ENCODE data around the gene CMTR1.
"Not testable (repeated sequence)": the region's sequence is repeated elsewhere in the genome, so short reads cannot be mapped to it uniquely, and the experiment has no call there.

CMTR1 gene

GRCh38 chr6:37490536-37491170 lies 57.6 kb downstream of the CMTR1 start:
- no peak for ATAC-seq
- H3K9me3 Mint-ChIP-seq = no peaks in the 10 kb centered on the region
- peak overlapping the region; percentile 70 for H3K4me3 Mint-ChIP-seq
- peak overlapping the region; percentile 98 for H3K27ac Mint-ChIP-seq
- DNase-seq (ENCODE audit: low spot score in 2 of 2) = no peak
- peaks cover 71% of the 10 kb centered on the region for H3K4me1 Mint-ChIP-seq
- peaks cover 44% of the 10 kb centered on the region for H3K36me3 Mint-ChIP-seq

- H3K36me3 Mint-ChIP-seq = peaks cover 45% of the 10 kb centered on the region
- no peak for DNase-seq (ENCODE audit: low spot score in 2 of 2)
- ATAC-seq = peak; percentile 22
- no peaks in the 10 kb centered on the region for H3K9me3 Mint-ChIP-seq
- H3K27ac Mint-ChIP-seq = peak overlapping the region; percentile 98
- H3K4me3 Mint-ChIP-seq = peak overlapping the region; percentile 70
- H3K4me1 Mint-ChIP-seq = peaks cover 74% of the 10 kb centered on the region
These were observed 58.3 kb downstream of the CMTR1 start for GRCh38 chr6:37491171-37491829.

- peaks cover 41% of the 10 kb centered on the region for H3K36me3 Mint-ChIP-seq
- H3K4me3 Mint-ChIP-seq = peak overlapping the region; percentile 70
- peak overlapping the region; percentile 98 for H3K27ac Mint-ChIP-seq
- no peak for ATAC-seq
- H3K9me3 Mint-ChIP-seq = no peaks in the 10 kb centered on the region
- peaks cover 74% of the 10 kb centered on the region for H3K4me1 Mint-ChIP-seq
- DNase-seq (ENCODE audit: low spot score in 2 of 2) = no peak
These were observed 58.8 kb downstream of the CMTR1 start for GRCh38 chr6:37491830-37492208.

GRCh38 chr6:37492236-37492972 lies 59.4 kb downstream of the CMTR1 start:
- Mint-ChIP-seq H3K27ac (peak overlapping the region; percentile 98), H3K36me3 (peaks cover 41% of the 10 kb centered on the region), H3K4me3 (peak overlapping the region; percentile 70), H3K9me3 (no peaks in the 10 kb centered on the region), H3K4me1 (peaks cover 78% of the 10 kb centered on the region)
- ATAC-seq = no peak
- no peak for DNase-seq (ENCODE audit: low spot score in 2 of 2)

- DNase-seq (ENCODE audit: low spot score in 2 of 2) (no peak), ATAC-seq (no peak)
- Mint-ChIP-seq H3K27ac (peak overlapping the region; percentile 98), H3K4me3 (peak overlapping the region; percentile 70), H3K4me1 (peaks cover 81% of the 10 kb centered on the region), H3K9me3 (no peaks in the 10 kb centered on the region), H3K36me3 (peaks cover 37% of the 10 kb centered on the region)
These were observed 60.1 kb downstream of the CMTR1 start for GRCh38 chr6:37492991-37493660.

- Mint-ChIP-seq H3K36me3 (peaks cover 32% of the 10 kb centered on the region), H3K9me3 (no peaks in the 10 kb centered on the region), H3K4me1 (peaks cover 80% of the 10 kb centered on the region), H3K27ac (peak overlapping the region; percentile 40), H3K4me3 (no peak overlapping the region)
- ATAC-seq (no peak), DNase-seq (ENCODE audit: low spot score in 2 of 2) (no peak)
These were observed 60.6 kb downstream of the CMTR1 start for GRCh38 chr6:37493661-37493995.

GRCh38 chr6:37495244-37495934 lies 62.4 kb downstream of the CMTR1 start:
- Mint-ChIP-seq H3K4me3 (peak overlapping the region; percentile 48), H3K27ac (peak overlapping the region; percentile 87), H3K4me1 (peaks cover 79% of the 10 kb centered on the region), H3K9me3 (no peaks in the 10 kb centered on the region), H3K36me3 (peaks cover 26% of the 10 kb centered on the region)
- ATAC-seq (peak; percentile 67), DNase-seq (ENCODE audit: low spot score in 2 of 2) (no peak)

- ATAC-seq (no peak), DNase-seq (ENCODE audit: low spot score in 2 of 2) (no peak)
- Mint-ChIP-seq H3K4me3 (peak overlapping the region; percentile 8), H3K36me3 (peaks cover 33% of the 10 kb centered on the region), H3K9me3 (no peaks in the 10 kb centered on the region), H3K4me1 (peaks cover 75% of the 10 kb centered on the region), H3K27ac (peak overlapping the region; percentile 23)
These were observed 64.2 kb downstream of the CMTR1 start for GRCh38 chr6:37496951-37497885.

- Mint-ChIP-seq H3K9me3 (no peaks in the 10 kb centered on the region), H3K27ac (peak within 1 kb of the TSS; percentile 99), H3K4me1 (peaks cover 83% of the 10 kb centered on the region), H3K36me3 (peaks cover 34% of the 10 kb centered on the region), H3K4me3 (peak within 1 kb of the TSS; percentile 95)
- DNase-seq (ENCODE audit: low spot score in 2 of 2) (peak; percentile 95 to 99), ATAC-seq (peak; percentile 88)
These were observed 66.6 kb downstream of the CMTR1 start, which contains the start of gene CCDC167 for GRCh38 chr6:37499433-37500293. Gene CCDC167 (minus strand): TSS chr6:37499893. CDS start chr6:37499863, 30 bp downstream.

- Mint-ChIP-seq H3K4me3 (peak overlapping the region; percentile 95), H3K9me3 (no peaks in the 10 kb centered on the region), H3K4me1 (peaks cover 84% of the 10 kb centered on the region), H3K36me3 (peaks cover 30% of the 10 kb centered on the region), H3K27ac (peak overlapping the region; percentile 99)
- ATAC-seq = no peak
- DNase-seq (ENCODE audit: low spot score in 2 of 2) = no peak
These were observed 67.2 kb downstream of the CMTR1 start for GRCh38 chr6:37500294-37500608.

- Mint-ChIP-seq H3K27ac (peak overlapping the region; percentile 99), H3K4me1 (peaks cover 83% of the 10 kb centered on the region), H3K36me3 (peaks cover 23% of the 10 kb centered on the region), H3K4me3 (peak overlapping the region; percentile 95)
- ATAC-seq; H3K9me3 Mint-ChIP-seq; DNase-seq (ENCODE audit: low spot score in 2 of 2): not testable (repeated sequence)
These were observed 67.9 kb downstream of the CMTR1 start for GRCh38 chr6:37500904-37501303.

GRCh38 chr6:37501632-37502491 lies 68.8 kb downstream of the CMTR1 start:
- Mint-ChIP-seq H3K9me3 (no peaks in the 10 kb centered on the region), H3K4me3 (peak overlapping the region; percentile 58)
- ATAC-seq = no peak

More at GRCh38 chr6:37501632-37502491, 68.8 kb downstream of the CMTR1 start:
- Mint-ChIP-seq H3K36me3 (peaks cover 22% of the 10 kb centered on the region), H3K4me1 (peaks cover 77% of the 10 kb centered on the region), H3K27ac (peak overlapping the region; percentile 99)
- no peak for DNase-seq (ENCODE audit: low spot score in 2 of 2)
